ENCODE data around the gene ARHGAP15.
A peak's percentile ranks its signal among the peaks of the same experiment; 100 is the strongest.

Gene ARHGAP15

DNA sequence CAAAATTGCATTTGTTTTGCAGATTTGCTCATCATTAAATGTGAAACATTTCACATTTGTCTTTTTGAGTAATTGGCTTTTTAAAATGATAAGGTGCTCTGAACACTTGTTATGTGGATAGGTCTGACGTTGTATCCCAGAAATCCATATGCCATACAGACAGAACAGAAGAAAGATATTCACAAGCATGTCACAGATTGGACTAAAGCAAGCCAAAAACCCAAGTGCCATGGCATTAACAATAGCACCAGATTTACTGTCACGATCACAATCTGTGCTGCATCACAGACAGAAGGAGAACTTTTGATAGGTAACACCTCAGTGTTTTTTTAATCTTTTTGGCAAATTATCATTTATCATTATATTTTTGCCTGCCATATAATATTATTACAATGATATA lies 272.6 kb downstream of the ARHGAP15 start:
- DNase-seq (ENCODE audit: low read depth) = no peak
- no peak overlapping the region for H3K4me3 ChIP-seq (ENCODE audit: low read depth, low read length)
- TF ChIP-seq, protein P1, sequence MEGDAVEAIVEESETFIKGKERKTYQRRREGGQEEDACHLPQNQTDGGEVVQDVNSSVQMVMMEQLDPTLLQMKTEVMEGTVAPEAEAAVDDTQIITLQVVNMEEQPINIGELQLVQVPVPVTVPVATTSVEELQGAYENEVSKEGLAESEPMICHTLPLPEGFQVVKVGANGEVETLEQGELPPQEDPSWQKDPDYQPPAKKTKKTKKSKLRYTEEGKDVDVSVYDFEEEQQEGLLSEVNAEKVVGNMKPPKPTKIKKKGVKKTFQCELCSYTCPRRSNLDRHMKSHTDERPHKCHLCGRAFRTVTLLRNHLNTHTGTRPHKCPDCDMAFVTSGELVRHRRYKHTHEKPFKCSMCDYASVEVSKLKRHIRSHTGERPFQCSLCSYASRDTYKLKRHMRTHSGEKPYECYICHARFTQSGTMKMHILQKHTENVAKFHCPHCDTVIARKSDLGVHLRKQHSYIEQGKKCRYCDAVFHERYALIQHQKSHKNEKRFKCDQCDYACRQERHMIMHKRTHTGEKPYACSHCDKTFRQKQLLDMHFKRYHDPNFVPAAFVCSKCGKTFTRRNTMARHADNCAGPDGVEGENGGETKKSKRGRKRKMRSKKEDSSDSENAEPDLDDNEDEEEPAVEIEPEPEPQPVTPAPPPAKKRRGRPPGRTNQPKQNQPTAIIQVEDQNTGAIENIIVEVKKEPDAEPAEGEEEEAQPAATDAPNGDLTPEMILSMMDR (IDR thresholded peaks at IDR 0.05; ENCODE audit: insufficient read depth, low read depth, low read length, missing control alignments) = no peak

DNA sequence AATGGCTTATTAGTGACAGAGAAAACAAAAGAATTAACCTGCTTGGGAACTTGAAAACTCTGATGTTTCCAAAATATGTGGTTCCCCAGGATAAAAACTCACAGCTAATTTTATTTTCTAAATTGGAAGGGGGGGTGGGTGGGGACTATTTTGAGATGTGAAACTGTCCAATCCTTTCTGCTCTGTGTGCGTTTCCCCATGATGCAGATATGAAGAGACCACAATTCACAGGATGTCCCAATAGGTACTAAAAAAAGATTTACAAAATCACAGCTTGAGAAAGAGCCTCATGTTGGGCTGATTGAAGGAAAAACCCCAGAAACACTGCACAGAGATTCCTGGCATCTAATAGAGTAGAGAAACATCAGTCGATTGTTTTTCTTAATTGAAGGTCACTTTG lies 273.2 kb downstream of the ARHGAP15 start:
- no peak for DNase-seq (ENCODE audit: low read depth)
- TF ChIP-seq, protein P1 (IDR thresholded peaks at IDR 0.05; ENCODE audit: insufficient read depth, low read depth, low read length, missing control alignments) = no peak
- no peak overlapping the region for H3K4me3 ChIP-seq (ENCODE audit: low read depth, low read length)

DNA sequence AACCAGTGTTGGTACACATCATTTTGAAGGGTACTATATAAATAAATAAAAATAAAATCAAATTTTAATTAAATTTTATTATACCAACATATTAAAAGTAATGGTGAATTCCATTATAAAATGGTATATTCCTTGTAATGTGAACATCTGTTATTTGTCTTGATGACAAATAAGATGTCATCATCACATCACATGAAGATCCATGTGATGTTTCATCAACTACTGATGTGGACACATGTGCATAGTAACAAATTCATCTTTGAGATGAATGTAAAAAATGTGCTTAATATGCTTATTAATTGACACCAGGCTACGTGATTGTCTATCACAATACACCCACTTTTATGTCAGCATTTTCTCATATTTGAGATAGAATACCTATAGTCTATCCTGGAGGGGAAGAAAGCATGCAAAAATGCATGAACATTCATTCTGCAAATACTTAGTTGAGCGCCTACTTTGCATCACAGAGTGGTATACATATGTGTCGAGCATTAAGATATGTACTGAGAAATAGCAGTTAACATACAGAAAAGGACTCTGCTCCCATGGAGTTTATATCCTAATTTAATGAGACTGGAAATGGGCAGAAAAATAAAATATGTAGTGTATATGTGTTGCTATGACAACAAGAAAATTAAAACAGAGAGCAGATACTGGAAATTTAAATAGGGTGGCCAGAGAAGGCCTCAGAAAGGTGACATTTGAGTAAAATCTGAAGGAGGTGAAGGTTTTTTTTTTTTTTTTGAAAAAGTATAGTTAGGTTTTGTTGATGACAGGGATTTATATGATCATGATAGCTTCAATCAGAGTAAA lies 281.1 kb downstream of the ARHGAP15 start:
- no peak overlapping the region for H3K4me3 ChIP-seq (ENCODE audit: low read depth, low read length)
- TF ChIP-seq, protein P1 (IDR thresholded peaks at IDR 0.05; ENCODE audit: insufficient read depth, low read depth, low read length, missing control alignments) = no peak
- DNase-seq (ENCODE audit: low read depth) = no peak

DNA sequence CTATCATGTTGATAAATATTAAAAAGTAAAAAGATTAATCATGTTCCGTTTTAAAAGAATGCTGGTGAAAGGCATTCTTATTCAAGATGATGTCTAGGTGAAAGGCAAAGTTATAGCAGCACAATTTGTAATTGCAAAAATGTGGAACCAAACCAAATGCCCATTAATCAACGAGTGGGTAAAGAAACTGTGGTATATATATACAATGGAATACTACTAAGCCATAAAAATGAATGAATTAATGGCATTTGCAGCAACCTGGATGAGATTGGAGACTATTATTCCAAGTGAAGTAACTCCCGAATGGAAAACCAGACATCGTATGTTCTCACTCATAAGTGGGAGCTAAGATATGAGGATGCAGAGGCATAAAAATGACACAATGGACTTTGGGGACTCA lies 286.4 kb downstream of the ARHGAP15 start:
- no peak for DNase-seq (ENCODE audit: low read depth)
- H3K4me3 ChIP-seq (ENCODE audit: low read depth, low read length) = no peak overlapping the region
- TF ChIP-seq, protein P1 (IDR thresholded peaks at IDR 0.05; ENCODE audit: insufficient read depth, low read depth, low read length, missing control alignments) = no peak

DNA sequence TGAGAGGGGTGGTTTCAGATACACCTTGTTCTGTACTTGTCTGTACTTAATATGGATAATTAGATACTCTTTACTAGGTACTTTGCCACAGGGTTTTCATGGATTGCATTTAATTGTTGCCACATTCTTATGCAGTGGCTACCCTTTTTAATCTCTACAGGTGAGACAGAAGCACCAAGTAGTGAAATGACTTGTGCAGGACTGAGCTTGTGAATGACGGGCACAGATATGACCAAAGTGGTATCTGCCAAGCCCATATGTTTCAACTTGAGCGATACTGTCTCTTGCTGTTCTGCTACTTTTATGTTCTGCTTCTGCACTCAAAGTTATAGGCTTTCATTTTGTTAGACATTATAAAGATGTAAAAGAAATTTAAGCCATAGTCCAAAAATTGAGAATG lies 288.2 kb downstream of the ARHGAP15 start:
- TF ChIP-seq, protein P1 (IDR thresholded peaks at IDR 0.05; ENCODE audit: insufficient read depth, low read depth, low read length, missing control alignments) = no peak
- DNase-seq (ENCODE audit: low read depth) = no peak
- no peak overlapping the region for H3K4me3 ChIP-seq (ENCODE audit: low read depth, low read length)

DNA sequence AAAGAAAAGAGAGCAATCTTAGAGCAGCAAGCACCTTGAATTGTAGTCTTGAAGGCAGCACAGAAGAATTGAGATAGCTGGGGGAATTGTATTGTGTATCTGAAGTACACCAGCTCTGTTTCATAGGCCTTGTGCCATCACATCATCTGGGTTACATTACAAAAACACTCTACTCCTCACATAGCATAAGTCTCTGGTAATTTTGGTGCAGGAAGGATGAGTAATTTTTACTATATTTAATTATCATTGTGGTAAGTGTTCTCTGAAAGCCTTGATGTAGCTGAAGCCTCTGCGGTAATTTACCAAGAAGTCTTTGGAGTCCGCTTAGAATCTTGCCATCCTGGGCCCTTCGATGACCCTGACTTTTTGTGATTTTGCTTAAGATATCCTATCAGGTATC lies 291.1 kb downstream of the ARHGAP15 start:
- TF ChIP-seq, protein P1 (IDR thresholded peaks at IDR 0.05; ENCODE audit: insufficient read depth, low read depth, low read length, missing control alignments) = no peak
- no peak for DNase-seq (ENCODE audit: low read depth)
- no peak overlapping the region for H3K4me3 ChIP-seq (ENCODE audit: low read depth, low read length)

DNA sequence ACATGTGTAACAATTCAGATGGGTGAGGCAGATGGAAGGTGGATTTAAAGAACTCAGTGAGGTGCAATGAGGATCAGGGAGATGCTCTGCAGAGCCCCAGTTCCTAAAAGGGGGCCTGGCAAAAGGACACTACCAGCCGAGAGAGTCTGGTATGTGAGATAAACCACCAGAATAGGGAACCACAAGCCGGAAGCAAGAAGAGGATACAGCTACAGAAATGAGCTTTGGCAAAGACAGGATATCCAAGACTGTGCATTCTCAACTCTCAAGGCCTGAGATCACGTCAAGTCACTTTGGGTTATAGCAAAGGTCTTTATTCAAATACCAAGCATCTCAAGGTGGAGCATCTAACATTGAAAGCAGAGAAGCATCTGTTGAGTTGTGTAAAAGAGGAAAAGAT lies 293.5 kb downstream of the ARHGAP15 start:
- TF ChIP-seq, protein P1 (IDR thresholded peaks at IDR 0.05; ENCODE audit: insufficient read depth, low read depth, low read length, missing control alignments) = no peak
- H3K4me3 ChIP-seq (ENCODE audit: low read depth, low read length) = no peak overlapping the region
- DNase-seq (ENCODE audit: low read depth) = peak; percentile 45
